HG03354 (cell line): ENCODE results near the gene KRT86.

ENCODE experiments used
- ATAC-seq: cut with Tn5 transposase; IDR thresholded peaks from one replicate; pipeline ENCODE4 v1.9.1; 2021; ENCODE audit warnings: mild to moderate bottlenecking; ENCODE audit not compliant: unreplicated experiment, poor library complexity, severe bottlenecking

Gene KRT86

DNA sequence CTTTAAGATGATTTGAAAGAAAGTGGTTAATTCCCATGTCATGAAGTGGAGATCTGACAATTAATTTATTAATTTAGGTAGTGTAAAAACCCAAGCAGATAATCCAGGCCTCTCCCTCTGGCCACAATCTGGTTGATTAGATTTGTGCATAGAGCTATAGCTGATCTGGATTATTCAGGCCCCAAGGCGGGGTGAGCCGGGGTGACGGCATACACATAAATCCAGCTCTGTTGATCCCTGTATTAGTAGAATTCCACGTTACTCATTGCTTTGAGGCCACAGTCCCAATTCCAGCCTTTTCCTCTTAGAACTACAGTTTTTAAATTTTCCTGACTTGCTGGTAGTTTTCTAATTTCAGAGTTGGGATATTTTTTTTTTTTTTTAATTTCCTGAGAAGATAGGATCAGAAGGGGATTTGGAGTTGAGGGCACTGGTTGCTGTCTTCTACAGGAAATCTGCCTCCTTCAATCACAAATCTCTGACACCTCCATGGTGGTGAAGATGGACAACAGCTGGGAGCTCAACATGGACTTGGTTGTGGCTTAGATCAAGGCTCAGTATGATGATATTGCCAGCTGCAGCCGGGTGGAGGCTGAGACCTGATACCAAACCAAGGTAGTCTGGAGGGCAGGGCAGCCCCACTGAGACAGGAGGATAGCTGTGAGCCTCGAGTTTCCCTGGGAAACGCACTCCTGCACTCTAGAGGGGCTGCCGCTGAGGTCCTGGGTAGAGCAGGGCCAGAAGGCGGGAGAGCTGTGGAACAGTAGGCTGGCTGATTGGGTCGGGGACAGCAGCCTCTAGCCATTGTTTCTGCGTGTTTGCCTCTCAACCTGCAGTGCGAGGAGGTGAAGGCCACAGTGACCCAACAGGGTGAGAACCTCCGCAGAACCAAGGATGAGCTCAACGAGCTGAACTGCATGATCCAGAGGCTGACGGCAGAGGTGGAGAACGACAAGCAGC is 73.4 kb downstream of the KRT86 start:
- no peak for ATAC-seq

DNA sequence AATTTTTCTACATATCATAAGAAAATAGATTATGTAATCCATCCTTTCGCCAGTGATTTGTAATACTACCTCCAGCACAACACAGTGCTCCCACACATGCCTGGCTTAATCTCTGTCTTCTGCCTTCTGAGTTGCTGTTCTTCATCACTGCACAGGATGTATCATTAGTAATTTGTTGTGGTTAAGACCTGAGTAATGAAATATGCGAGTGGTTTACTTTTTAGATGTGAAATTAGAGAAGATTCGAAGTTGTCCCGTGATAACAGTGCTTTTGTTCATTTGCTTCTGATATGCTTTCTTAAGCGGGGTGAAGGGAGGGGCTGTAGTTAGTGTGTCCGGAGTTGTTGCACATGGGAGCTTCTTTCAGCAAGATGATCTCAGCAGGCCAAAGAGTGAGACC is 74.8 kb downstream of the KRT86 start:
- ATAC-seq = no peak

DNA sequence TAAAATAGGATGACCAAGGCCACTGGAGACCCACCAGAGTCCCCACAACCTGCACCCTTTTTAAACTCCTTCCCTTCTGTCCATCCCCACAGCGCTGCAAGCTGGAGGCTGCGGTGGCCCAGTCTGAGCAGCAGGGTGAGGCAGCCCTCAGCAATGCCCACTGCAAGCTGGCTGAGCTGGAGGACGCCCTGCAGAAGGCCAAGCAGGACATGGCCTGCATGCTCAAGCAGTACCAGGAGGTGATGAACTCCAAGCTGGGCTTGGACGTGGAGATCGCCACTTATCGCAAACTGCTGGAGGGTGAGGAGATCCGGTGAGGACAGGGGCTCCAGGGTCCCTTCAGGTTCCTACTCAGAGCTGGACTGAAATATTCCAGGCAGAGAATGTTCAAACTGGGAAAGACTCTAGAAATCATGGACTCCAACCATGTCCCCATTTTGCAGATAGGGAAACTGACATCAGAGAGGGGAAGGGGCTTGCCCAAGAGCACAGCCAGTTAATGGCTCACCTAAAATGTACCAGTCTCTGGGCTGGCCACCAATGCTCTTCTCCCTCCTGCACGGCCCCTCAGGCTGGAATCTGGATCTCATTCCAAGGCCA is 75.7 kb downstream of the KRT86 start:
- no peak for ATAC-seq

DNA sequence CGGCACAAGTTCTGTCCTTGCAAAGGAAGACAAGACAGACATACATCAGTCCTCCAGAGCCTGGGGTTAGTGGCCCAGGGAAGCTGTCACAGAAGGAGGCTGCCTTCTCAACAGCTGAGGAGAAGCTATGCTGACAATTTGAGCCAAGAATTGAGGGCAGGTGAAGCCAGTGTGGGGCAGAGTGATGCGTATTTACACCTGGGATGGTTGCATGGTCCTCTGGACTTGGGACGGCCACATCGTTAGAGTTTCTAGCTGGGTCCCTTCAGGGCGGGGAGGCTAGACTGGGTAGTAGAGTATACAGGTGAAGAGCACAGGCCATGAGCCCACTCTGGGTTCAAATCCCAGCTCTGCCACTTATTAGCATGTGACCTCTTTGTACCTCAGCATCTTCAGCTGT is 76.3 kb downstream of the KRT86 start:
- no peak for ATAC-seq

DNA sequence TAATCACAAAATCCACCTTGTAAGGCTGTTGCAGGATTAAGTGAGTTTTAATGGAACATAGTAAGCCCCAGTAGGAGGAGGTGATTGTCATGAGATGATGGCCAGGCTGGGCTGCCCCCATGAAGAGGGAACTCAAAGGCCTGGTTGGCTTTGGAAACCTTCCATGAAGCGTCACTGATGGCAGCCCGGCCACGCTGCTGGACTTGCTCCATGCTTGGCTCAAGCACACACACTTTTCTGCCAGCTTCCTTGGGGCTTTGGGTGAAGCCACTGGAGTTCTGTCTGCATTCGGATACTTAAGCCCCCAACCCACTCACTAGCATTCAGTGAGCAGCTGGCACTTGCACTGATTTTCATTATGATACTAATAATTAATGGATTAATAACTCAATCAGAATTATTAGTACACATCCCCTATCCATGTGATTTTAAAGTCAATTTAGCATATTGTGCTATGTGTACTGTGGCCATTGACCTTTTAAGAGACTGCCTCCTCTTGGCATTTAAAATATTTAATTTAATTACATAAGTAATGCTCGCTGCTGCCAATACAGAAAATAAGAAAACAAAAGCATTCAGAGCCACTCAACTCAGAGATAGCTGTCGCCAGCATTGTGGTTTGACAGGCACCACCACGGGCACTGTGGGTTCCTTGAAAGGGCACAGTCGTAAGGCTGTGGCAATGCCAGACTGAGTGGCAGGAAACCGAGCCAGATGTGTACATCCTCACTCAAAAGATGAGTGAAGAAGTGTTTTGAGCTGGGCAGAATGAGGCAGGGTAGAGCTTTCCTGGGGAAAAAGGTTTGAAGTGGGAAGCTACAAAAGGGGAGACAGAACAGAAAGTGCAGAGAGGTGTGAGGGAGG is 77.0 kb downstream of the KRT86 start:
- no peak for ATAC-seq

DNA sequence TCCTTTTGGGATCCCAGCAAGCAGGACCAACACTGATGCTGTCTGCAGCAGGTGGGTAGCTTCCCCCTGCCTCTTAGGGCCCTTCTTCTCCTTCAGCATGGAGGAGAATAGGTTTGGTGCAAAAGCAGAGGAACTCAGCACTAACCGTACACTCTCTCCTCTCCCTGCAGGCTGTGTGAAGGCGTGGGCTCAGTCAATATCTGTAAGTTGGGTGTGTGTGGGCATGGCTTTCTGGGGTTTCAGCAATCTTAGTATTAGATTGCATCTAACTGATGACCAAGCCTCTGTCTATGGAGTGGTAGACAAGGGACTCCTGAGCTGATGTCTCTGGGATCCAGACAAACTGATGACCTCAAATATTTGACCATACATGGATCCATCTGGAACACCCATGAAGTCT is 78.5 kb downstream of the KRT86 start:
- ATAC-seq = no peak

DNA sequence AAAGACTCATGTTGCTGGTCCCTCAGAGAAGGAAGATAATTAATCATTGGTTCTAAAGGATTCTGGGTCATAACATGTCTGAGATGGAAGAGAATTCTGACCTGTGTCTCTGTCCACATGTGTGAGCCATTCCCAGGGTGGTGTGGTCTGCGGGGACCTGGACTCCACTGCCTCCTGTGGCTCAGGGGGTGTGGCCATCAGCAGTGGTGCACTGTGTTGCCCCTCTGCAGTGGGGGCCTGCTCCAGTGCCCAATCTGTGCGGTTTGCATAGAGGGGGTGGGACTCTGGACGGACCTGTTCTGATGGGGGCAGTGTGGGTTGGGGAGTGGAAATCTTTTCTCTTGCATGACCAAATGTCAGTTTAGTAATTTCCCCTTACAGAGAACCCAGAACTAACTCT is 79.3 kb downstream of the KRT86 start:
- ATAC-seq = no peak

DNA sequence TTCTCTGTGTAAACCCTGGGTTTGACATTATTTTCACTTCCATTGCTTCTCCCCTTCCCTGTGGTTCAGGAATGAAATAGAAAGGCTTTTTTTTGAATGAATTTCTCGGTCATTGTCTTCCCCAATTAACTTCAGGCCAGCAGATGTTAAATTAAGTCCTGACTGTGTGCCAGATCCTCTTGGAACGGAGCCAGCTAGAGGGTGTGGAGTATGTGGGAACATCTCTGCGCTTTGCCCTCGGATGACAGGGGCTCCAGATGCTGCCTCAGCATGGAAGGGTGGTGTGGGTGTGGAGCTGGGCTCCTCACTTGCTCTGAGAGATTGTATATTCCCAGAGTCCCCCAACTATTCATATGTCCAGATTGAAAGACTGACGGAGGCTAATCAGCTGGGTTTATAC is 79.8 kb downstream of the KRT86 start:
- no peak for ATAC-seq

DNA sequence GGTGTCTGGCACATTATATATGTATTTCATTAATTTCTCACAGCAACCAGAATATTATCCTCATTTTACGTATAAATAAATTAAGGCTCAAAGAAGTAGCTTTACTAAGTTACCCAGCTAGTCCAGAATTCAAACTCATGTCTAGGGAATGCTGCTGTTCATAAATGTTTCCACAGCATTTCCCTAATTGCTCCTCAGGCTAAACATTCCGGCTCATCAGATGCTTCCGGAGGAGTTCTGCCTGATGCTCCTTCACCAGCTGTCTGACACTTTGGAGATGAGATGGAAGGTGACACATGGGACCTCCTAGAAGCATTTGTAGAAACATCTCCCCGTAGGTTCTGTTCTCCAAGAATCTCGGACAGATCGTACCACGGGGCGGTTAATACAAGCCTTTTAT is 80.7 kb downstream of the KRT86 start:
- no peak for ATAC-seq

DNA sequence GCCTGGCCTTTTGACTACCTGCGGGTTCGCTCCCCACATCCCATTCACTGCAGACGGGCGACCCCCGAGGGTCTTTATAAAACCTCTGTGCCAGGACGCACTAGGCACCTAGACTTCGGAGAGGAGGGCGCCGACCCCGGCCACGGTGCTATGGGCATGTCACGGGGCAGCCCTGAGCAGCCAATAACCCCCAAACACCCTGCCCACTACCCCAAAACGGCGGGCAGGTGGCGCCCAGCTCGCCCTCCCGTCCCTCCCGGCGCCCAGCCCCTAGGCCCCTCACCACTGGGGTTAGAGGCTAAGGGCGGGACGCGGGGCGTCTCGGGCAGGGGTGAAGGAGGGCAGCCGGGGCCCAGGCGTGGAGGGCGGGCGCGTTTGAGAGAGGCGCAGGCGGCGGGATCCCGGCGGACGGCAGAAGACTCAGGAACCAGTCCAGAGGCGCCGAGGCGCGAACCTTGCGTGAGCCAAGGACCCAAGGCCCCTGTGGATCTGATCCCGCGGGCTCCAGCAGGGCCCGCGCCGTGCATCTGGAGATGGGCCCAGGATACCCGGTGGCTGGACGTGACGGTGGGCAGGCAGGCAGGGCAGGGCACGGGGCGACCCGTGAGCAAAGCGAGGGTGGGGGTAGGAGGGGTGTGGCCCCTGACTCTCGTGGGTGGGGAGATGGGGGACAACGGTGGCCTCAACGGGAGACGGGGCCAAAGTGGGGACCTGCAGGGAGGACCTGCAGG is 81.8 kb downstream of the KRT86 start:
- no peak for ATAC-seq

DNA sequence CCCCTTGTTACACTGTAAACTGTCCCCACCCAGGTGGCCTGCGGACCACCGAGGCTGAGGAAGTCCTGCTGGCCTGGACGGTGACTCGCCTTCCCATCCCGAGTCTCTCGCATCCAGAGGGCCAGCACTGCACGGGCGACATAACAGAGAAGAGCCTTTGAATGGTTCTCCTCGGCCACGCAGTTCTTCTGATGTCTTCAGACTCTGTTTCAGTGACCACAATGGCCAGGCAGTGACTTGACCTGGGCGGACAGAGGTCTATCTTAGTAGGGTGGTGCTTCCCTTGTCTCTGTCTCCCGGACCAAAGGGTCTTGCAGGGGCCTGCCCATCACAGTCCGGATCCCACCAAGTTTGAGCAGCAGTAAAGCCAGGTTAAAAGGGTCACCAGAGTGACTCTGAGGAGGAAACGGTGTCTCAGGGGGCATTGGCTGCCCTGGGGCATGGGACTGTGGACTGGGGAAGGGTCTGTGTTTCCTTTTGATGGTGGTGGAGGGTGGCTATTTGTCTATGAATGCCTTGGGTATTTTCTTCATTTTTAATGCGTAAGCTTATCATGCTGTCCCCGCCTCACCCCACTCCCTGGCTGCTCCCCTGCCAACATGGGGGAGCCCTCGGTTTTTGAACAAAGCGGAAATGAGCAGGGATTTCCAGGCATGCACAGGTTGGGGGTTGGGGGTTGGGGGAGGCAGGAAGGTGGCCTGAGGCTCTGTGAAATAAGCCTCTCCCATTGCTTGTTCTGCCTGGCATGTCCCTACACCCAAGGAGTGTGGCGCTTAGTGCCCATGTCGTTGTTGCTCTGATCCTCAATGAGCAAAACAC is 82.5 kb downstream of the KRT86 start:
- ATAC-seq = no peak
